HCT116 (cell line): ENCODE results near the gene DYDC1. TPM values are rescaled to one million over a fixed set of nuclear protein-coding genes. Genes with fewer than 3 reads are reported as not detected.

Experiments used
- ATAC-seq: fragments of 200-7000 bp; cut with Tn5 transposase; 2 replicates; pipeline ENCODE4 v1.9.1; 2020; ENCODE audit warnings: mild to moderate bottlenecking, moderate library complexity
- BruUV-seq: library from RNA; stranded (reverse); fragments of 400-500 nt; replicated peaks from 2 replicates; lab custom pipeline; 2021; lab: Mats Ljungman, UMichigan
- CTCF ChIA-PET: fragments of 300-600 bp; sonication (Branson Sonifier 250); formaldehyde crosslinking; loops from one replicate; lab custom pipeline; 2021; ENCODE audit warnings: antibody characterized with exemption; lab: Charles Lee
- POLR2A ChIA-PET: fragments of 300-600, 350-600 bp; sonication (Branson Sonifier 250); formaldehyde crosslinking; loops from one replicate; lab custom pipeline; 2021; ENCODE audit warnings: antibody characterized with exemption; lab: Charles Lee
- RAD21 ChIA-PET, 2 experiments: fragments of 300-600 bp; sonication (Branson Sonifier 250); formaldehyde crosslinking; loops; one replicate each; lab custom pipeline; 2023; ENCODE audit warnings: low total read pairs in 2 of 2; ENCODE audit not compliant: uncharacterized antibody in 2 of 2, unreplicated experiment in 2 of 2, low non-redundant PET in 1 of 2; lab: Charles Lee
- DNase-seq: peaks from one replicate; pipeline ENCODE4 v3.0.0-alpha.2; 2010; ENCODE audit warnings: low read depth, low spot score
- H2AFZ ChIP-seq: fragments of 200-600 bp; shearing (Covaris generic), sonication (generic); 2 replicates; pipeline ENCODE4 v1.6.1; 2017; ENCODE audit warnings: low read depth, mixed run types, mixed read lengths, antibody characterized with exemption, low read length; ENCODE audit not compliant: poor library complexity, severe bottlenecking
- H3K27ac ChIP-seq: 2 replicates; pipeline ENCODE4 v1.5.1; 2012; ENCODE audit warnings: low read depth, low read length
- H3K27me3 ChIP-seq: fragments of 200-600 bp; sonication (generic); 2 replicates; pipeline ENCODE4 v1.6.1; 2016; ENCODE audit warnings: mixed run types, low read length, mixed read lengths; ENCODE audit not compliant: insufficient read depth
- H3K36me3 ChIP-seq, 2 experiments: fragments of 200-500 bp in 1 of 2; fragments of 200-600 bp in 1 of 2; sonication (Bioruptor generic) in 1 of 2; sonication (generic) in 1 of 2; 2 replicates each; pipeline versions ENCODE4 v1.5.1 to v1.6.1; 2014 to 2016; ENCODE audit warnings: low read length in 2 of 2, inconsistent platforms in 1 of 2, mixed read lengths in 1 of 2, mixed run types in 1 of 2; ENCODE audit not compliant: insufficient read depth in 2 of 2, control insufficient read depth in 1 of 2
- H3K4me1 ChIP-seq, 2 experiments: fragments of 200-600 bp in 1 of 2; sonication (generic) in 1 of 2; 2 replicates each; pipeline versions ENCODE4 v1.5.1 to v1.6.1; 2012 to 2017; ENCODE audit warnings: low read length in 2 of 2, inconsistent platforms in 1 of 2, mild to moderate bottlenecking in 1 of 2, mixed read lengths in 1 of 2, mixed run types in 1 of 2, moderate library complexity in 1 of 2; ENCODE audit not compliant: insufficient read depth in 2 of 2, control insufficient read depth in 1 of 2
- H3K4me2 ChIP-seq: fragments of 200-600 bp; sonication (generic); 2 replicates; pipeline ENCODE4 v1.6.1; 2017; ENCODE audit warnings: mixed run types, low read length, mixed read lengths
- H3K4me3 ChIP-seq, 2 experiments: fragments of 200-600 bp in 1 of 2; sonication (generic) in 1 of 2; replicated peaks in 1 of 2; 2 replicates each; pipeline ENCODE4 v1.5.1; 2011 to 2016; ENCODE audit warnings: low read length in 2 of 2, control low read depth in 1 of 2, low read depth in 1 of 2, mild to moderate bottlenecking in 1 of 2, mixed read lengths in 1 of 2, mixed run types in 1 of 2
- H3K79me2 ChIP-seq: fragments of 200-600 bp; sonication (generic); 2 replicates; pipeline ENCODE4 v1.6.1; 2017; ENCODE audit warnings: mild to moderate bottlenecking, mixed run types, low read length, moderate library complexity, mixed read lengths; ENCODE audit not compliant: insufficient read depth
- H3K9ac ChIP-seq: fragments of 200-600 bp; sonication (generic); 2 replicates; pipeline ENCODE4 v1.6.1; 2016; ENCODE audit warnings: low read length, mixed read lengths
- H3K9me2 ChIP-seq: fragments of 200-600 bp; sonication (generic), shearing (Covaris generic); 2 replicates; pipeline ENCODE4 v1.6.1; 2017; ENCODE audit warnings: mixed run types, mild to moderate bottlenecking, moderate library complexity; ENCODE audit not compliant: insufficient read depth
- H3K9me3 ChIP-seq, 2 experiments: fragments of 200-500 bp in 1 of 2; fragments of 200-600 bp in 1 of 2; sonication (Bioruptor generic) in 1 of 2; sonication (generic) in 1 of 2; 2 replicates each; pipeline ENCODE4 v1.6.1; 2014 to 2017; ENCODE audit warnings: low read length in 2 of 2, mixed read lengths in 2 of 2, inconsistent platforms in 1 of 2, low read depth in 1 of 2, mild to moderate bottlenecking in 1 of 2, mixed run types in 1 of 2, moderate library complexity in 1 of 2; ENCODE audit not compliant: control insufficient read depth in 1 of 2, insufficient read depth in 1 of 2
- H4K20me1 ChIP-seq: fragments of 200-600 bp; sonication (generic), shearing (Covaris generic); 2 replicates; pipeline ENCODE4 v1.6.1; 2017; ENCODE audit warnings: mixed run types, mild to moderate bottlenecking, moderate library complexity; ENCODE audit not compliant: insufficient read depth
- CEBPB ChIP-seq: IDR thresholded peaks from 2 replicates; pipeline ENCODE4 v1.6.1; 2012; ENCODE audit warnings: low read depth
- ELF1 ChIP-seq: IDR thresholded peaks from 2 replicates; pipeline ENCODE4 v1.6.1; 2012; ENCODE audit warnings: low read depth, borderline replicate concordance
- JUND ChIP-seq: IDR thresholded peaks from 2 replicates; pipeline ENCODE4 v1.6.1; 2012
- MAX ChIP-seq: IDR thresholded peaks from 2 replicates; pipeline ENCODE4 v1.6.1; 2012
- POLR2A ChIP-seq: IDR thresholded peaks from 2 replicates; pipeline ENCODE4 v1.7.0; 2011; ENCODE audit warnings: borderline replicate concordance; ENCODE audit not compliant: insufficient read depth, insufficient read length; ENCODE audit errors: extremely low read depth
- POLR2AphosphoS5 ChIP-seq: IDR thresholded peaks from 2 replicates; pipeline ENCODE4 v1.6.1; 2011; ENCODE audit warnings: mild to moderate bottlenecking, low read depth, low read length, moderate library complexity
- RAD21 ChIP-seq: IDR thresholded peaks from 2 replicates; pipeline ENCODE4 v1.6.1; 2012; ENCODE audit warnings: low read depth, mild to moderate bottlenecking
- ZBTB33 ChIP-seq: IDR thresholded peaks from 2 replicates; pipeline ENCODE4 v1.6.1; 2011; ENCODE audit warnings: mild to moderate bottlenecking, low read length, moderate library complexity; ENCODE audit not compliant: insufficient replicate concordance; ENCODE audit errors: extremely low read depth
- intact Hi-C: fragments of 100-400 bp; cut with micrococcal nuclease; formaldehyde crosslinking; loops from 2 replicates; pipeline ENCODE4 v1.10.0; 2022
- total RNA-seq: library from RNA; stranded (reverse); gene quantifications from one replicate; pipeline ENCODE4 v1.2.1, GENCODE V29; 2021; ENCODE audit not compliant: unreplicated experiment

The DYDC1 gene
- total RNA-seq, 1 experiment from 2014 or later = not detected

GRCh38 chr10:80296942-80297341 is 59.6 kb downstream of the DYDC1 start:
- no peaks in the 10 kb centered on the region for H3K27me3 ChIP-seq
- H3K36me3 ChIP-seq = no peaks in the 10 kb centered on the region
- intact Hi-C loops = no loop called here
- H4K20me1 ChIP-seq = no peaks in the 10 kb centered on the region
- no peaks in the 10 kb centered on the region for H3K79me2 ChIP-seq
- no peak for DNase-seq
- ChIA-PET RAD21 (no interaction called here), CTCF (interaction anchor here (1.2 kb wide), 1 partner anchor 36 kb away, joined by 3 read pairs; no protein-coding TSS in a partner anchor), POLR2A (no interaction called here)
- peak overlapping the region; percentile 27 for H2AFZ ChIP-seq
- no peak overlapping the region for H3K27ac ChIP-seq
- H3K9me3 ChIP-seq = 0 out of 4 replicates have a peak, but pooled peaks cover 0 to 4% of the 10 kb centered on the region in 2 experiments
- no peak for ATAC-seq
- BruUV-seq = no TSS peak
- no peak overlapping the region for H3K4me2 ChIP-seq
- H3K4me3 ChIP-seq = no peak overlapping the region
- H3K9me2 ChIP-seq = no peaks in the 10 kb centered on the region
- H3K9ac ChIP-seq = no peak overlapping the region
- no peaks in the 10 kb centered on the region for H3K4me1 ChIP-seq
- TF ChIP-seq POLR2A (no peak), JUND (no peak), POLR2AphosphoS5 (no peak), CEBPB (no peak), ZBTB33 (no peak), ELF1 (no peak), MAX (no peak), RAD21 (no peak)
